Measurements from ENCODE around the gene SOX6. TPM values are rescaled to one million over a fixed set of nuclear protein-coding genes. Genes with fewer than 3 reads are reported as not detected.

The SOX6 gene
- total and polyA plus RNA-seq, 2 of the 13 experiments (the other 11 are each of a cell fraction or from before 2014, with no cell fraction given): 2.6 to 11.2 TPM

DNA sequence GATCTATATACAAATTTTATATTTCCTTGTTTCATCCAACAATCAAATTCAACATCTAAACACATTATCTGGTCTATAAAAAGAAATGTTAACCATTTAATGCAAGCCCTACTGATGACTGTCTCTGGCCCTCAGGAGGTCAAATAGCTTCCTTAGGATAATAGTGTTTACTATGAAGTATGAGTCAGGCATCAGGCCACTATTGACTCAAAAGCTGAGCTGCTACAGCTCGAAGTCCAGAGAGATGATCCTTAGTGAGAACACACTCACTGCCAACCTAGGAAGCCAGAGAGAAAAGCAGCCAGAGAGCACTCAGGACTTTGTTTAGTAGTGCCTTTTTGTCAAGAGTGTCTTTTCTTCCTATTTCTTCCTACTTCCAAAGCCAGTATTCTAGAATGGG lies 171.8 kb downstream of the SOX6 start (continued):
- TF ChIP-seq, protein P1, sequence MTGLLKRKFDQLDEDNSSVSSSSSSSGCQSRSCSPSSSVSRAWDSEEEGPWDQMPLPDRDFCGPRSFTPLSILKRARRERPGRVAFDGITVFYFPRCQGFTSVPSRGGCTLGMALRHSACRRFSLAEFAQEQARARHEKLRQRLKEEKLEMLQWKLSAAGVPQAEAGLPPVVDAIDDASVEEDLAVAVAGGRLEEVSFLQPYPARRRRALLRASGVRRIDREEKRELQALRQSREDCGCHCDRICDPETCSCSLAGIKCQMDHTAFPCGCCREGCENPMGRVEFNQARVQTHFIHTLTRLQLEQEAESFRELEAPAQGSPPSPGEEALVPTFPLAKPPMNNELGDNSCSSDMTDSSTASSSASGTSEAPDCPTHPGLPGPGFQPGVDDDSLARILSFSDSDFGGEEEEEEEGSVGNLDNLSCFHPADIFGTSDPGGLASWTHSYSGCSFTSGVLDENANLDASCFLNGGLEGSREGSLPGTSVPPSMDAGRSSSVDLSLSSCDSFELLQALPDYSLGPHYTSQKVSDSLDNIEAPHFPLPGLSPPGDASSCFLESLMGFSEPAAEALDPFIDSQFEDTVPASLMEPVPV (CRISPR knock-in tag; IDR thresholded peaks at IDR 0.05): no peak
- no peak for TF ChIP-seq TBL1XR1 (IDR thresholded peaks at IDR 0.05; ENCODE audit: borderline replicate concordance, low read length, partially characterized antibody)
- TF ChIP-seq KLF6 (CRISPR knock-in tag; IDR thresholded peaks at IDR 0.05): no peak
- TF ChIP-seq, protein P2, sequence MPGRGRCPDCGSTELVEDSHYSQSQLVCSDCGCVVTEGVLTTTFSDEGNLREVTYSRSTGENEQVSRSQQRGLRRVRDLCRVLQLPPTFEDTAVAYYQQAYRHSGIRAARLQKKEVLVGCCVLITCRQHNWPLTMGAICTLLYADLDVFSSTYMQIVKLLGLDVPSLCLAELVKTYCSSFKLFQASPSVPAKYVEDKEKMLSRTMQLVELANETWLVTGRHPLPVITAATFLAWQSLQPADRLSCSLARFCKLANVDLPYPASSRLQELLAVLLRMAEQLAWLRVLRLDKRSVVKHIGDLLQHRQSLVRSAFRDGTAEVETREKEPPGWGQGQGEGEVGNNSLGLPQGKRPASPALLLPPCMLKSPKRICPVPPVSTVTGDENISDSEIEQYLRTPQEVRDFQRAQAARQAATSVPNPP (CRISPR knock-in tag; IDR thresholded peaks at IDR 0.05): no peak
- TF ChIP-seq ZNF296 (CRISPR knock-in tag; conservative IDR thresholded peaks at IDR 0.05): no peak
- TF ChIP-seq ZFP41 (CRISPR knock-in tag; IDR thresholded peaks at IDR 0.05; ENCODE audit: borderline replicate concordance): no peak
- TF ChIP-seq, protein P3, sequence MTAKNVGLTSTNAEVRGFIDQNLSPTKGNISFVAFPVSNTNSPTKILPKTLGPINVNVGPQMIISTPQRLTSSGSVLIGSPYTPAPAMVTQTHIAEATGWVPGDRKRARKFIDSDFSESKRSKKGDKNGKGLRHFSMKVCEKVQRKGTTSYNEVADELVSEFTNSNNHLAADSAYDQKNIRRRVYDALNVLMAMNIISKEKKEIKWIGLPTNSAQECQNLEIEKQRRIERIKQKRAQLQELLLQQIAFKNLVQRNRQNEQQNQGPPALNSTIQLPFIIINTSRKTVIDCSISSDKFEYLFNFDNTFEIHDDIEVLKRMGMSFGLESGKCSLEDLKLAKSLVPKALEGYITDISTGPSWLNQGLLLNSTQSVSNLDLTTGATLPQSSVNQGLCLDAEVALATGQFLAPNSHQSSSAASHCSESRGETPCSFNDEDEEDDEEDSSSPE (CRISPR knock-in tag; IDR thresholded peaks at IDR 0.05): no peak
- no peak for TF ChIP-seq CCAR2 (optimal IDR thresholded peaks at IDR 0.05; ENCODE audit: low read depth, low read length)
- no peak for TF ChIP-seq ZNF562 (CRISPR knock-in tag; IDR thresholded peaks at IDR 0.05; ENCODE audit: borderline replicate concordance)
- peak; percentile 99 for TF ChIP-seq FOSL2 (CRISPR knock-in tag; IDR thresholded peaks at IDR 0.05)
- no peak for TF ChIP-seq ZNF781 (CRISPR knock-in tag; IDR thresholded peaks at IDR 0.05; ENCODE audit: borderline replicate concordance, not compliant biosample characterization)
- no peak for TF ChIP-seq EED (CRISPR knock-in tag; IDR thresholded peaks at IDR 0.05)
- TF ChIP-seq, protein P4, sequence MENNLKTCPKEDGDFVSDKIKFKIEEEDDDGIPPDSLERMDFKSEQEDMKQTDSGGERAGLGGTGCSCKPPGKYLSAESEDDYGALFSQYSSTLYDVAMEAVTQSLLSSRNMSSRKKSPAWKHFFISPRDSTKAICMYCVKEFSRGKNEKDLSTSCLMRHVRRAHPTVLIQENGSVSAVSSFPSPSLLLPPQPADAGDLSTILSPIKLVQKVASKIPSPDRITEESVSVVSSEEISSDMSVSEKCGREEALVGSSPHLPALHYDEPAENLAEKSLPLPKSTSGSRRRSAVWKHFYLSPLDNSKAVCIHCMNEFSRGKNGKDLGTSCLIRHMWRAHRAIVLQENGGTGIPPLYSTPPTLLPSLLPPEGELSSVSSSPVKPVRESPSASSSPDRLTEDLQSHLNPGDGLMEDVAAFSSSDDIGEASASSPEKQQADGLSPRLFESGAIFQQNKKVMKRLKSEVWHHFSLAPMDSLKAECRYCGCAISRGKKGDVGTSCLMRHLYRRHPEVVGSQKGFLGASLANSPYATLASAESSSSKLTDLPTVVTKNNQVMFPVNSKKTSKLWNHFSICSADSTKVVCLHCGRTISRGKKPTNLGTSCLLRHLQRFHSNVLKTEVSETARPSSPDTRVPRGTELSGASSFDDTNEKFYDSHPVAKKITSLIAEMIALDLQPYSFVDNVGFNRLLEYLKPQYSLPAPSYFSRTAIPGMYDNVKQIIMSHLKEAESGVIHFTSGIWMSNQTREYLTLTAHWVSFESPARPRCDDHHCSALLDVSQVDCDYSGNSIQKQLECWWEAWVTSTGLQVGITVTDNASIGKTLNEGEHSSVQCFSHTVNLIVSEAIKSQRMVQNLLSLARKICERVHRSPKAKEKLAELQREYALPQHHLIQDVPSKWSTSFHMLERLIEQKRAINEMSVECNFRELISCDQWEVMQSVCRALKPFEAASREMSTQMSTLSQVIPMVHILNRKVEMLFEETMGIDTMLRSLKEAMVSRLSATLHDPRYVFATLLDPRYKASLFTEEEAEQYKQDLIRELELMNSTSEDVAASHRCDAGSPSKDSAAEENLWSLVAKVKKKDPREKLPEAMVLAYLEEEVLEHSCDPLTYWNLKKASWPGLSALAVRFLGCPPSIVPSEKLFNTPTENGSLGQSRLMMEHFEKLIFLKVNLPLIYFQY (CRISPR knock-in tag; IDR thresholded peaks at IDR 0.05; ENCODE audit: borderline replicate concordance): no peak
- TF ChIP-seq, protein P5, sequence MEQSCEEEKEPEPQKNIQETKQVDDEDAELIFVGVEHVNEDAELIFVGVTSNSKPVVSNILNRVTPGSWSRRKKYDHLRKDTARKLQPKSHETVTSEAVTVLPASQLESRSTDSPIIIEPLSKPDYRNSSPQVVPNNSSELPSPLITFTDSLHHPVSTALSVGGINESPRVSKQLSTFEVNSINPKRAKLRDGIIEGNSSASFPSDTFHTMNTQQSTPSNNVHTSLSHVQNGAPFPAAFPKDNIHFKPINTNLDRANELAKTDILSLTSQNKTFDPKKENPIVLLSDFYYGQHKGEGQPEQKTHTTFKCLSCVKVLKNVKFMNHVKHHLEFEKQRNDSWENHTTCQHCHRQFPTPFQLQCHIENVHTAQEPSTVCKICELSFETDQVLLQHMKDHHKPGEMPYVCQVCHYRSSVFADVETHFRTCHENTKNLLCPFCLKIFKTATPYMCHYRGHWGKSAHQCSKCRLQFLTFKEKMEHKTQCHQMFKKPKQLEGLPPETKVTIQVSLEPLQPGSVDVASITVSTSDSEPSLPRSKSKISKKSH (CRISPR knock-in tag; IDR thresholded peaks at IDR 0.05; ENCODE audit: borderline replicate concordance): no peak
- TF ChIP-seq TCF12 (IDR thresholded peaks at IDR 0.05): no peak
- TF ChIP-seq TCF12 (CRISPR knock-in tag; IDR thresholded peaks at IDR 0.05): no peak
- TF ChIP-seq, protein P6, sequence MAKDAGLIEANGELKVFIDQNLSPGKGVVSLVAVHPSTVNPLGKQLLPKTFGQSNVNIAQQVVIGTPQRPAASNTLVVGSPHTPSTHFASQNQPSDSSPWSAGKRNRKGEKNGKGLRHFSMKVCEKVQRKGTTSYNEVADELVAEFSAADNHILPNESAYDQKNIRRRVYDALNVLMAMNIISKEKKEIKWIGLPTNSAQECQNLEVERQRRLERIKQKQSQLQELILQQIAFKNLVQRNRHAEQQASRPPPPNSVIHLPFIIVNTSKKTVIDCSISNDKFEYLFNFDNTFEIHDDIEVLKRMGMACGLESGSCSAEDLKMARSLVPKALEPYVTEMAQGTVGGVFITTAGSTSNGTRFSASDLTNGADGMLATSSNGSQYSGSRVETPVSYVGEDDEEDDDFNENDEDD (CRISPR knock-in tag; IDR thresholded peaks at IDR 0.05; ENCODE audit: borderline replicate concordance): no peak
- peak; percentile 62; the same call in 1 of the 2 replicates for TF ChIP-seq MIER3 (CRISPR knock-in tag; IDR thresholded peaks at IDR 0.05; ENCODE audit: borderline replicate concordance)
- TF ChIP-seq MYNN (CRISPR knock-in tag; IDR thresholded peaks at IDR 0.05; ENCODE audit: low read depth): no peak
